Tibial artery (tissue), 4 donors: ENCODE measurements around the gene AGPAT2.

Source experiments
- DNase-seq, 2 donors: peaks; one replicate each; pipeline ENCODE4 v3.0.0-alpha.2; 2019
- H3K27ac ChIP-seq, 2 donors: fragments of 200-600 bp; sonication (generic) in 1 of 2; 1 replicate in 1 of 2; 2 replicates in 1 of 2; pipeline ENCODE4 v1.5.1; 2018 to 2019; ENCODE audit warnings: mild to moderate bottlenecking in 1 of 2
- H3K27me3 ChIP-seq, 2 donors: fragments of 200-600 bp; sonication (generic) in 1 of 2; one replicate each; pipeline versions ENCODE4 v1.5.1 to v1.6.0; 2016 to 2019
- H3K36me3 ChIP-seq, 3 donors: fragments of 200-600 bp; sonication (generic) in 2 of 3; one replicate each; pipeline ENCODE4 v1.5.1; 2016 to 2019; ENCODE audit warnings: mild to moderate bottlenecking in 2 of 3
- H3K4me1 ChIP-seq, 4 donors: fragments of 200-600 bp; sonication (generic) in 2 of 4; 1 replicate in 3 of 4; 2 replicates in 1 of 4; pipeline ENCODE4 v1.5.1; 2016 to 2019
- H3K4me3 ChIP-seq, 2 donors: fragments of 200-600 bp; sonication (generic) in 1 of 2; 1 replicate in 1 of 2; 2 replicates in 1 of 2; pipeline ENCODE4 v1.5.1; 2018 to 2019; ENCODE audit warnings: mild to moderate bottlenecking in 2 of 2
- H3K9me3 ChIP-seq, 3 donors: fragments of 200-600 bp; sonication (generic) in 1 of 3; one replicate each; pipeline ENCODE4 v1.5.1; 2016 to 2019
- intact Hi-C: fragments of 100-400 bp; cut with DNase I; formaldehyde crosslinking; loops from one replicate; pipeline ENCODE4 v1.15.0; 2023; ENCODE audit warnings: low total_unique reads
- TF ChIP-seq, protein P1 (sequence below), 2 experiments: fragments of 200-600 bp in 1 of 2; fragments of 450-650 bp in 1 of 2; IDR thresholded peaks; one replicate each; pipeline ENCODE4 v1.5.1; 2017 to 2019; ENCODE audit warnings: antibody characterized with exemption in 2 of 2, mild to moderate bottlenecking in 1 of 2, moderate library complexity in 1 of 2

AGPAT2 gene

DNA sequence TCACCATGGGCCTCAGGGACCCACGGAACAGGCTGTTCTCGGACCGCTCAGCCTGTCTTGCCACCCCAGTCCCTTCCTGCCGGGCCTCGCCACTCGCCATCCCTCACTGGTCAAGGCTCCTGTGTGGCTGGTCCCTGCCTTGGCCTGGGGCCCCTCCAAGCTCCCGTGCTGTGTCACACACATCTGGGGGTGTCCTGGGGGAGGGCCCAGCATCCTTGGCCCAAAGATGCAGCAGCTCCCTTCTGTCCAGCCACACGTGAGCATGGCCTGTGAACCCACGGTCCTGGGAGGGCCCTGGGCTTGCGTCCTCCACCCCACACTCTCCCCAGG, 25.0 kb downstream of the AGPAT2 start:
- no peak for DNase-seq
- Histone ChIP-seq H3K27me3 (peaks cover 0 to 94% of the 10 kb centered on the region in 2 donors), H3K27ac (no peak overlapping the region), H3K36me3 (peaks cover 0 to 17% (median 0%) of the 10 kb centered on the region in 3 donors), H3K4me1 (peaks cover 0 to 16% (median 10%) of the 10 kb centered on the region in 4 donors), H3K9me3 (no peaks in the 10 kb centered on the region), H3K4me3 (peak overlapping the region in 1 of 2 donors; percentile 16)
- TF ChIP-seq, protein P1, sequence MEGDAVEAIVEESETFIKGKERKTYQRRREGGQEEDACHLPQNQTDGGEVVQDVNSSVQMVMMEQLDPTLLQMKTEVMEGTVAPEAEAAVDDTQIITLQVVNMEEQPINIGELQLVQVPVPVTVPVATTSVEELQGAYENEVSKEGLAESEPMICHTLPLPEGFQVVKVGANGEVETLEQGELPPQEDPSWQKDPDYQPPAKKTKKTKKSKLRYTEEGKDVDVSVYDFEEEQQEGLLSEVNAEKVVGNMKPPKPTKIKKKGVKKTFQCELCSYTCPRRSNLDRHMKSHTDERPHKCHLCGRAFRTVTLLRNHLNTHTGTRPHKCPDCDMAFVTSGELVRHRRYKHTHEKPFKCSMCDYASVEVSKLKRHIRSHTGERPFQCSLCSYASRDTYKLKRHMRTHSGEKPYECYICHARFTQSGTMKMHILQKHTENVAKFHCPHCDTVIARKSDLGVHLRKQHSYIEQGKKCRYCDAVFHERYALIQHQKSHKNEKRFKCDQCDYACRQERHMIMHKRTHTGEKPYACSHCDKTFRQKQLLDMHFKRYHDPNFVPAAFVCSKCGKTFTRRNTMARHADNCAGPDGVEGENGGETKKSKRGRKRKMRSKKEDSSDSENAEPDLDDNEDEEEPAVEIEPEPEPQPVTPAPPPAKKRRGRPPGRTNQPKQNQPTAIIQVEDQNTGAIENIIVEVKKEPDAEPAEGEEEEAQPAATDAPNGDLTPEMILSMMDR (IDR thresholded peaks at IDR 0.05), result no peak
- intact Hi-C loops, result no loop called here

DNA sequence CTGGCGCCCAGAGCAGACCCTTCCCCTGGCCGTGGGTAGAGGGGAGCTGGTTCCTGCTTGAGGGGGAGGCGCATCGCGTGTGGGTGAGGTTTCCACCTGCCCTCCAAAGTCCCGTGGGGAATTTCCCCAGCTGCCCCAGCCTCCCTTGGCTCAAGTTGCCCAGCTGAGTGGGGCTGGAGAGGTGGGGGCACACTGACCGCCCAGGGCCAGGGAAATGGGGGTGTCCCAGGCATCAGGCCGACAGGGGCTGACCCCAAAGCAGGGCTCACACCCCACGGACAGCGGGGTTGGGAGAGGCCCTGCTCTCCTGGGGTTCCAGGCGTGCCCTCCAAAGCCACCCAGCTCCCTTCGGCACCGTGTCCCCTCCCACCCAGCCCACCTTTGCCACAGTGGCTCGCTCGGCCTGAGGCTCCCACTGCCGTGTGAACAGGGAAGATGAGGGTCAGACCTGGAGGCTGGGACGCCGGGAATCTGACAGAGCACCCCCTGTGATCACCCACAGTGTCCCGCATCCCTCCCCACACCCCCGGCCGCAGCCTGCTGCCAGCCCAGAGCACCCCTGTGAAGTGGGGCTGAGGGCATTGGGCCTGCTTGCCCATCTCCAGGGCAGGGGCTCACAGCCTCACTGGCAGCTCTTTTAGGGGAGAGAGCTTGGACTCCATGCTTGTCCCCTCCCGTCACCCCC, 25.5 kb downstream of the AGPAT2 start:
- no peaks in the 10 kb centered on the region for H3K9me3 ChIP-seq
- peaks cover 0 to 17% (median 0%) of the 10 kb centered on the region in 3 donors for H3K36me3 ChIP-seq
- peak overlapping the region in 1 of 2 donors; percentile 16 for H3K4me3 ChIP-seq
- H3K4me1 ChIP-seq, result peaks cover 0 to 14% (median 10%) of the 10 kb centered on the region in 4 donors
- intact Hi-C loops, result no loop called here
- H3K27me3 ChIP-seq, result peaks cover 0 to 94% of the 10 kb centered on the region in 2 donors
- no peak for DNase-seq
- TF ChIP-seq, protein P1 (IDR thresholded peaks at IDR 0.05), result no peak
- no peak overlapping the region for H3K27ac ChIP-seq

DNA sequence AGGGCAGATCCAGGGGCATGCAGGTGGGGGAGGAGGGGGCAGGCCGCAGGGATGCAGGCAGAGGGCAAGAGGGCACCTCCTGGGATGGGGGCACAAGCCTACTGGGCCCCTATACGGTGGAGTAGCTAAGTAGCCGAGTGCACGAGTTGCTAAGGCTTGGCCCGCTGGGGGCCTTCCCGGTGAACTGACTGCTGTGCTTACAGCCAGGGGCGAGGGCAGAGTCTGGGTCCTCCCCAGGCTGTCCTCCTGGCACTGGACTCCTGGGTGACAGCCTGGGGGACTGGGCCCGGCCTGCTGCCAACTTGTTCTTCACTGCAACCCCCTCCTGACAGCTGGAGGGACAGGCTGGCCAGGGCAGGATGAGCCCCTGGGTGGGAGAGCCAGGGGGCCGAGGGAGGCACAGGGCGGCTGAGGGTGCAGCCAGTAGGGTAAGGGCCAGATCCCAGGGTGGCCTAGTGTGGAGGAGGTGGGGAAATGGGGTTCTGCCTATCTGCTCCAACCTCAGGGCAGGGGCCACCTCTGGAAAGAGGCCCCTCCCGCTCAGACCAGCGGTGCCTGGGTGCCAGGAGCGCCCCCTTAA, 26.2 kb downstream of the AGPAT2 start:
- H3K27me3 ChIP-seq, result peaks cover 0 to 94% of the 10 kb centered on the region in 2 donors
- TF ChIP-seq, protein P1 (IDR thresholded peaks at IDR 0.05), result no peak
- intact Hi-C loops, result no loop called here
- no peak overlapping the region for H3K4me3 ChIP-seq
- H3K27ac ChIP-seq, result no peak overlapping the region
- peaks cover 0 to 17% (median 0%) of the 10 kb centered on the region in 3 donors for H3K36me3 ChIP-seq
- no peaks in the 10 kb centered on the region for H3K9me3 ChIP-seq
- peaks cover 0 to 7% (median 6%) of the 10 kb centered on the region in 4 donors for H3K4me1 ChIP-seq
- DNase-seq, result no peak

- Histone ChIP-seq H3K36me3 (peaks cover 0 to 15% (median 0%) of the 10 kb centered on the region in 3 donors), H3K27me3 (peaks cover 0 to 99% of the 10 kb centered on the region in 2 donors), H3K4me1 (peaks cover 0 to 2% (median 2%) of the 10 kb centered on the region in 4 donors), H3K4me3 (peak overlapping the region; percentile 3 to 25), H3K9me3 (no peaks in the 10 kb centered on the region), H3K27ac (peak overlapping the region in 1 of 2 donors; percentile 1)
- TF ChIP-seq, protein P1 (IDR thresholded peaks at IDR 0.05), result no peak
- intact Hi-C loops, result no loop called here
- DNase-seq, result no peak
These were observed 27.1 kb downstream of the AGPAT2 start for GRCh38 chr9:136659861-136660784.

- Histone ChIP-seq H3K9me3 (no peaks in the 10 kb centered on the region), H3K4me3 (peak overlapping the region; percentile 12 to 25), H3K27me3 (peaks cover 0 to 95% of the 10 kb centered on the region in 2 donors), H3K36me3 (peaks cover 0 to 4% (median 0%) of the 10 kb centered on the region in 3 donors), H3K4me1 (no peaks in the 10 kb centered on the region), H3K27ac (peak overlapping the region in 1 of 2 donors; percentile 1)
- TF ChIP-seq, protein P1 (IDR thresholded peaks at IDR 0.05), result no peak
- DNase-seq, result no peak
- intact Hi-C loops, result no loop called here
These were observed 28.3 kb downstream of the AGPAT2 start for GRCh38 chr9:136658849-136659535.
